Astrocyte of the cerebellum (primary cell): ENCODE measurements around the gene HSPB9.

Experiments
- DNase-seq: peaks from one replicate; pipeline ENCODE4 v3.0.0-alpha.2; 2011; ENCODE audit warnings: low read depth
- H3K4me3 ChIP-seq: 2 replicates; pipeline ENCODE4 v1.5.1; 2011; ENCODE audit warnings: mild to moderate bottlenecking, low read depth, low read length, moderate library complexity
- in situ Hi-C: cut with HindIII; loops from 2 replicates; pipeline ENCODE4 v1.10.0; 2017; ENCODE audit warnings: low sequenced_read_pairs
- TF ChIP-seq, protein P1 (sequence below): IDR thresholded peaks from 2 replicates; pipeline ENCODE4 v1.5.1; 2012; ENCODE audit warnings: low read length, low read depth, moderate library complexity, mild to moderate bottlenecking; ENCODE audit errors: missing control alignments

Gene HSPB9

DNA sequence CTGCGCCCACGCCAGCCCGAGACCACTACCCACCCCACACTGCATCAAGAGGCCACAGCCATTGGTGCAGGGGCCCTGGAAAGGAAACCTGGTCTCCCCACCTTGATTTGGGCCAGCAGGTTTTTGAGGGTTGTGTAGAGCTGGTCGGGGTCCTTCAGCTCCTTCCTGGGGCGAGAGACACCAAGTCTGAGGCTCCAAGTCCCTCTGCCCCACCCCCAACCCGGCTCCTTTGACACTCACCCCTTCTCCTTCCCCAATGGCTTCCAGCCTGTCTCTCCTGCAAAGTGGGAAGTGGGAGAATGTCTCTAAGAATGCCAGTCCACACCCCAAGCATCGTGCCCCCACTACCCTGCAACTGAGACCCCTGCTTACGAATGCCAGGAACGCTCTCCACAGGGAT lies 8.5 kb upstream of the HSPB9 start:
- H3K4me3 ChIP-seq, result no peak overlapping the region
- TF ChIP-seq, protein P1, sequence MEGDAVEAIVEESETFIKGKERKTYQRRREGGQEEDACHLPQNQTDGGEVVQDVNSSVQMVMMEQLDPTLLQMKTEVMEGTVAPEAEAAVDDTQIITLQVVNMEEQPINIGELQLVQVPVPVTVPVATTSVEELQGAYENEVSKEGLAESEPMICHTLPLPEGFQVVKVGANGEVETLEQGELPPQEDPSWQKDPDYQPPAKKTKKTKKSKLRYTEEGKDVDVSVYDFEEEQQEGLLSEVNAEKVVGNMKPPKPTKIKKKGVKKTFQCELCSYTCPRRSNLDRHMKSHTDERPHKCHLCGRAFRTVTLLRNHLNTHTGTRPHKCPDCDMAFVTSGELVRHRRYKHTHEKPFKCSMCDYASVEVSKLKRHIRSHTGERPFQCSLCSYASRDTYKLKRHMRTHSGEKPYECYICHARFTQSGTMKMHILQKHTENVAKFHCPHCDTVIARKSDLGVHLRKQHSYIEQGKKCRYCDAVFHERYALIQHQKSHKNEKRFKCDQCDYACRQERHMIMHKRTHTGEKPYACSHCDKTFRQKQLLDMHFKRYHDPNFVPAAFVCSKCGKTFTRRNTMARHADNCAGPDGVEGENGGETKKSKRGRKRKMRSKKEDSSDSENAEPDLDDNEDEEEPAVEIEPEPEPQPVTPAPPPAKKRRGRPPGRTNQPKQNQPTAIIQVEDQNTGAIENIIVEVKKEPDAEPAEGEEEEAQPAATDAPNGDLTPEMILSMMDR, result no peak

GRCh38 chr17:42116705-42117396 lies 5.8 kb upstream of the HSPB9 start:
- no peak overlapping the region for H3K4me3 ChIP-seq
- in situ Hi-C loops, result no loop called here
- TF ChIP-seq, protein P1, result peak; percentile 84
- DNase-seq, result peak; percentile 62

More for the DNA sequence above, 8.5 kb upstream of the HSPB9 start:
- DNase-seq, result no peak
- in situ Hi-C loops, result loop anchor here (5.0 kb wide), 1 partner anchor 147 kb away; the partner anchor contains the start of gene CNP

DNA sequence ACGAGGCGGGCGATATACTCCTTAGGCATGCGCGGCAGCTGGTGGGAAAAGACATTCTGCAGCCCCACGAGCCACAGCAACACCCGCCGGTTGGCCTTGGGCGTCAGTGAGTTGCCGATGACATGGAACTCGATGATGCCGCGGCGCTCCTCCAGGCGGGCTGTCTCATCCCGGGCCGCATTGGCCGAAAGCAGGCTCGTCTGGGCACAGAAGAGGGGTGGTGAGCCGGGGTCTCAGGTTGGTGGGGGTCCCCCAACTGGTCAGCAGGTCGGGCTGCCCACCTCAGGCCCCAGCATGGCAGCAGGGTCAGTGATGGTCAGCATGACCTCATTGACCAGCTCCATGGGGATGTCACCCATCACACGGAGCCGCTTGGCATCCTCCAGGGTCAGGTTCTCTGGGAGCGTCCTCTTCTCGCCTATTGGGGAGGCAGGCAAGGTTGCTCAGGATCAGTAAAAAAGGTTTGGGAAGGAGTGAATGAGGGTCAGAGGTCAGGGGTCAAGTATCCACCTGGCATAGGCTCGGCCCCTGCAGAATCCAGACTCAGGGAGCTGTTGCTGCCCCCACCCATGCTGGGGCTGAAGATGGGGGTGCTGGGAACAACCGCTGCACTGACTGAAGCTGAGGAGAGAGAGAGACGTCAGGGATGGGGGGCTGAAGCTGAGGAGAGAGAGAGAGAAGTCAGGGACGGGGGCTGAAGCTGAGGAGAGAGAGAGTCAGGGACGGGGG lies 5.0 kb upstream of the HSPB9 start:
- in situ Hi-C loops, result no loop called here
- no peak overlapping the region for H3K4me3 ChIP-seq
- TF ChIP-seq, protein P1, result no peak
- DNase-seq, result no peak

DNA sequence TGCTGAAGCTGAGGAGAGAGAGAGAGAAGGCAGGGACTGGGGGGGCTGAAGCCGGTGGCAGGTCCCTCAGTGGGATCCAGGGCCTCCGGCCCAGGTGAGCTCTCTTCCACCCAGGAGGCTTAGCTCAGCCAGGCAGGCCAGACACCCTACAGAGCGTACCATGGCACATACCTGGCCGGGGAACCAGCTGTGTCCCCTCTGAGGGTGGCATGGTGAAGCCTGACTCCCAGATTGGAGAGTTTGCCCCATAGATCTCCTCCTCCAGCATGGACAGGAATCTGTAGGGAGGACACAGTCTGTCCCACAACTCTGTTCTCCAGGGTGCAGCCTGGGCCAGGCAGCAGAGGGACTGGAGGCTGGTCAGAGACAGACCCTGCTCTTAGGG lies 4.5 kb upstream of the HSPB9 start:
- in situ Hi-C loops, result no loop called here
- TF ChIP-seq, protein P1, result no peak
- DNase-seq, result no peak
- H3K4me3 ChIP-seq, result no peak overlapping the region

- TF ChIP-seq, protein P1, result peak; percentile 55
- no peak for DNase-seq
- no peak overlapping the region for H3K4me3 ChIP-seq
- in situ Hi-C loops, result no loop called here
These were observed 4.1 kb upstream of the HSPB9 start for GRCh38 chr17:42118545-42118944.

DNA sequence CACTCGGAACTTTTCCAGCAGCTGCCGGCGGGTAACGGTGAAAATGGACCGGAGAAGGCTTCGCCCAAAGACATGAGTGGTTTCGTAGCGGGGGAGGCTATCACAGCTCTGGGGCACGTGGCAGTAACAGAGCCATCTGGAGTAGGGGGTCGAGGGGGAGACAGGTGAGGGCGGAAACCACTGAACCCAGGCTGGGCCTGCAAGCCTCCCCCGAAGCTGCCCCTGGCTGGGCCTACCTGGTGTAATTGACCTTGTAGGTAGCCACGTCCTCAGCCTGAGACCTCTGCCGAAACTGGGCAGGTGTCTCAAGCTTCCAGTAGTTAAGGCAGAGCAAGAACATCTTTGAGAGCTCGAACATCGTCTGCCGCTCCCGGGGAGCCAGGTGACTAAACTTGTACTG lies 3.3 kb upstream of the HSPB9 start:
- in situ Hi-C loops, result no loop called here
- TF ChIP-seq, protein P1, result no peak
- H3K4me3 ChIP-seq, result no peak overlapping the region
- no peak for DNase-seq
